Glutamatergic neuron (in vitro differentiated cells): ENCODE results near the gene BARX2. TPM values are rescaled to one million over a fixed set of nuclear protein-coding genes. Genes with fewer than 3 reads are reported as not detected.

ENCODE experiments used
- DNase-seq: peaks from one replicate; pipeline ENCODE4 v3.0.0; 2022
- H3K27ac Mint-ChIP-seq: one replicate; pipeline ENCODE4 v1.8.0; 2020; ENCODE audit warnings: mild to moderate bottlenecking, mixed read lengths, inconsistent platforms; ENCODE audit not compliant: unreplicated experiment
- H3K27me3 Mint-ChIP-seq: one replicate; pipeline ENCODE4 v1.8.0; 2020; ENCODE audit warnings: mild to moderate bottlenecking, moderate library complexity, mixed read lengths, inconsistent platforms; ENCODE audit not compliant: unreplicated experiment
- H3K36me3 Mint-ChIP-seq: one replicate; pipeline ENCODE4 v1.8.0; 2020; ENCODE audit warnings: mild to moderate bottlenecking, mixed read lengths, inconsistent platforms; ENCODE audit not compliant: unreplicated experiment
- H3K4me1 Mint-ChIP-seq: one replicate; pipeline ENCODE4 v1.8.0; 2020; ENCODE audit warnings: mild to moderate bottlenecking, low read depth, mixed read lengths, inconsistent platforms; ENCODE audit not compliant: unreplicated experiment
- H3K4me3 Mint-ChIP-seq: one replicate; pipeline ENCODE4 v1.8.0; 2020; ENCODE audit warnings: mild to moderate bottlenecking, mixed read lengths, inconsistent platforms; ENCODE audit not compliant: unreplicated experiment
- H3K9me3 Mint-ChIP-seq: one replicate; pipeline ENCODE4 v1.8.0; 2020; ENCODE audit warnings: mild to moderate bottlenecking, moderate library complexity, mixed read lengths, inconsistent platforms; ENCODE audit not compliant: unreplicated experiment
- total RNA-seq: library from RNA; stranded (reverse); fragmentation: NEBNext Ultra II Directional; extraction: Animal tissue kit (Norgen Biotek cat#: 25700); gene quantifications from one replicate; pipeline ENCODE4 v1.2.1, GENCODE V29; 2021; ENCODE audit not compliant: unreplicated experiment
- TF ChIP-seq, protein P1 (sequence below): fragments of 200-600 bp; sonication (generic); IDR thresholded peaks from one replicate; pipeline ENCODE4 v1.5.0; 2021; ENCODE audit not compliant: partially characterized antibody, unreplicated experiment

The BARX2 gene
- total RNA-seq, 1 donor from 2014 or later: not detected

DNA sequence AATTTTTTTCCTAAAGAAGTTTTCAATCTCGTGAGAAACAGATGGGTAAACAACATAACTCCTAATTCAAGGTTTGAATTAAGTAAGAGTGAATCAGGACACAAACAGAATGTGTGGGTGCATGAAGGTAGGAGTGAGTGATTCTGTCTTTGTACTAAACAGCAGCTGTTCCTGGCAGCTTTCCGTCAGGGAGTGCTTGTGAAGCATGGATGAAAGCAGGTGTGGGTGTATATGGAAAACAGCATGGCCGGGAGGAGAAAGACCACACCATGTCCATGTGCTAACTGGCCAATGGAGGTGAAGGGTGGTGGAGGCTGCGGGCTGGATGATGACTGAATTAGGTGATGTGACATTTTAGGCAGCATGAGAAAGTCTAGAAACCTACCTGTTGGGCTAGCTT lies 49.6 kb downstream of the BARX2 start:
- Mint-ChIP-seq H3K4me3 (no peak overlapping the region), H3K36me3 (no peaks in the 10 kb centered on the region), H3K27ac (no peak overlapping the region), H3K4me1 (no peaks in the 10 kb centered on the region), H3K9me3 (no peaks in the 10 kb centered on the region), H3K27me3 (no peaks in the 10 kb centered on the region)
- TF ChIP-seq, protein P1, sequence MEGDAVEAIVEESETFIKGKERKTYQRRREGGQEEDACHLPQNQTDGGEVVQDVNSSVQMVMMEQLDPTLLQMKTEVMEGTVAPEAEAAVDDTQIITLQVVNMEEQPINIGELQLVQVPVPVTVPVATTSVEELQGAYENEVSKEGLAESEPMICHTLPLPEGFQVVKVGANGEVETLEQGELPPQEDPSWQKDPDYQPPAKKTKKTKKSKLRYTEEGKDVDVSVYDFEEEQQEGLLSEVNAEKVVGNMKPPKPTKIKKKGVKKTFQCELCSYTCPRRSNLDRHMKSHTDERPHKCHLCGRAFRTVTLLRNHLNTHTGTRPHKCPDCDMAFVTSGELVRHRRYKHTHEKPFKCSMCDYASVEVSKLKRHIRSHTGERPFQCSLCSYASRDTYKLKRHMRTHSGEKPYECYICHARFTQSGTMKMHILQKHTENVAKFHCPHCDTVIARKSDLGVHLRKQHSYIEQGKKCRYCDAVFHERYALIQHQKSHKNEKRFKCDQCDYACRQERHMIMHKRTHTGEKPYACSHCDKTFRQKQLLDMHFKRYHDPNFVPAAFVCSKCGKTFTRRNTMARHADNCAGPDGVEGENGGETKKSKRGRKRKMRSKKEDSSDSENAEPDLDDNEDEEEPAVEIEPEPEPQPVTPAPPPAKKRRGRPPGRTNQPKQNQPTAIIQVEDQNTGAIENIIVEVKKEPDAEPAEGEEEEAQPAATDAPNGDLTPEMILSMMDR: no peak
- no peak for DNase-seq

DNA sequence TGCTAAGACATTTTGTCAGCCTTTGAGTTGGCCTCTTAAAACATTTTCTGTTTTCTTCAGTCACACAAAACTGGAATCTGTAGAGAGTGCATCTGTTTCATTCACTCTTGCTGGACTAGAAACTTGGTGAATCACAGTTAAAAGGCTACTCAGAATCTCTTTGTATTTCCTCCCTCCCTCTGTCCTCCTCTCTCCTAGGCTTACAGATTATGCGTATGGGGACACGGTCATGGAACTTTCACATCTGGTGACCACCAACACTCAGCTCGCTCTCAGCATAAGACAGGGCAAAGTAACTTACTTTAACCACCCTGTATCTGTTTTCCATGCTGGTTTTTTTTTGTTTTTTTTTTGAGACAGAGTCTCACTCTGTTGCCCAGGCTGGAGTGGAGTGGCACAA lies 50.4 kb downstream of the BARX2 start:
- H3K36me3 Mint-ChIP-seq: peaks cover under 1% of the 10 kb centered on the region
- no peaks in the 10 kb centered on the region for H3K9me3 Mint-ChIP-seq
- no peak for DNase-seq
- no peak overlapping the region for H3K27ac Mint-ChIP-seq
- TF ChIP-seq, protein P1: no peak
- no peak overlapping the region for H3K4me3 Mint-ChIP-seq
- no peaks in the 10 kb centered on the region for H3K4me1 Mint-ChIP-seq
- no peaks in the 10 kb centered on the region for H3K27me3 Mint-ChIP-seq

DNA sequence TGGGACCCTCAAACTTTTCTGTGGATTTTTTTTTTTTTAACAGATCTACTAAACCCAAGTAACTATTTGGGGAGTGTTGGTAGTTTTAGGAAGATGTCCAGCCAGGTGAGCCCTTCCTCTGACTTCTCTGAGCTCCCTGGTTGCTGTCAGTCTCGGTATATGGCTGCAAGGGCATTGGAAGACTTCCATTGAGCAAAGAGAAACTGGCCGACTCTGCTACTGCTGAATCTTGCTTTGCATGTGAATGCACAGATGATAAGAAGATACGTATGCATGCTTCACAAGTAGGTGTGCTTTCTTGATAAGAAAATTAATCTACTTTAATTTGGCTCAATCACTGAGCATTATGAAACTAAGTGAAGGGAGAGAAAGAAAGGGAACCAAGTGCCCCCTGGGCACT lies 51.1 kb downstream of the BARX2 start:
- DNase-seq: no peak
- Mint-ChIP-seq H3K9me3 (no peaks in the 10 kb centered on the region), H3K36me3 (peaks cover 5% of the 10 kb centered on the region), H3K27ac (no peak overlapping the region), H3K4me3 (no peak overlapping the region), H3K27me3 (no peaks in the 10 kb centered on the region), H3K4me1 (no peaks in the 10 kb centered on the region)
- TF ChIP-seq, protein P1: no peak

DNA sequence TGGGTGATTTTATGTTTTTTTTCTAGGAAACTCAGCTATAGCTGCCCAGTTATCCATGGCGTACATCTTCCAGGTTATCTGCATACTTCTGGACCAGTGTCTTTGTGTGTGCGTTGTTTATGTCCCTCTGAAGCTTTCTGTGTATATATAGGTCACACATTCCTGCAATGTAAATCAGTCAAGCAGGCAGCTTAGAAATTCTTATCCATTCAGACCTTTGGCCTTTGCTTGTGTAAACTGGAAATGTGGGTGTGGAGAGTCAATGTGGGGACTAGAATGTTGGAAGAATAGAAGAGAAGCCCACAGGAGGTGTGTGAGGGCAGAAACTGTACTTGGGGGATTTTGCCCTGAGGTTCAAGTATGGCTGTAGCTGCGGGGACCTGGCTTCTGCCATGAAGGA lies 51.7 kb downstream of the BARX2 start:
- Mint-ChIP-seq H3K4me1 (no peaks in the 10 kb centered on the region), H3K36me3 (peaks cover 5% of the 10 kb centered on the region), H3K9me3 (no peaks in the 10 kb centered on the region), H3K4me3 (no peak overlapping the region), H3K27ac (no peak overlapping the region), H3K27me3 (no peaks in the 10 kb centered on the region)
- no peak for DNase-seq
- TF ChIP-seq, protein P1: no peak

DNA sequence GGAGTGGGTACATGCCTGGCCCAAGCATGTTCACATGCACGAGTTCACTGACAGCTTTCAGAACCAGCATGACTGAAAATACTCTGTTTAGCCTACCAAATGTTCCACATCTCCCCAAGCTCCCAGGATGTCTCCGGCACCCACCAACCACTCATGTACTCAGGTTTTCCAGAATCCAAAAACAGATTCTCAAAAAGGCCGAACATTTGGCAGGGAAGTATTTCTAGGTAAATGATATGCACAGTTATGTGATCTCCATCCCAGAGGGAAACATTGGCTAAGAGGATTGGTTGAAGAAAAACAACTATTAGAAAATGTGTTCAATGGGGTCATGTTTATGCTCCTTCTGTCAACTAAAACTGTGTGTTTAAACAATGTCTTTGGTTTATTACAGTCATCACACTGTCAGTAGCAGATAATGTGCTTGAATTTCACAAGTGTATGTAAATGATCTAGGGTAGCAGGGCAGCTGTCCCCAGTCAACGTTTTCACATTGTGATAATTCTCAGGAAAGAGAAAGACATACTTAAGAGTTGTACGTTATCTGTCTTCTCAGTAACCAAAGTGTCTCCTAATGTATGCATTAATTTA lies 52.3 kb downstream of the BARX2 start:
- Mint-ChIP-seq H3K4me1 (no peaks in the 10 kb centered on the region), H3K9me3 (no peaks in the 10 kb centered on the region), H3K4me3 (no peak overlapping the region), H3K27me3 (peaks cover 2% of the 10 kb centered on the region), H3K36me3 (peaks cover 5% of the 10 kb centered on the region), H3K27ac (no peak overlapping the region)
- DNase-seq: no peak
- TF ChIP-seq, protein P1: no peak
